Sigmoid colon (tissue), 3 donors: ENCODE measurements around the gene TMOD2.

ENCODE experiments used
- POLR2A ChIP-seq, 2 donors: fragments of 450-650 bp; IDR thresholded peaks; one replicate each; pipeline ENCODE4 v1.6.1; 2016; ENCODE audit warnings: antibody characterized with exemption in 2 of 2, mild to moderate bottlenecking in 2 of 2, moderate library complexity in 2 of 2
- TF ChIP-seq, protein P1 (sequence below), 4 experiments: fragments of 450-650 bp in 3 of 4; fragments of 200-600 bp in 1 of 4; IDR thresholded peaks; one replicate each; pipeline ENCODE4 v1.5.1; 2016 to 2019; ENCODE audit warnings: antibody characterized with exemption in 4 of 4, mild to moderate bottlenecking in 3 of 4, moderate library complexity in 2 of 4

DNA sequence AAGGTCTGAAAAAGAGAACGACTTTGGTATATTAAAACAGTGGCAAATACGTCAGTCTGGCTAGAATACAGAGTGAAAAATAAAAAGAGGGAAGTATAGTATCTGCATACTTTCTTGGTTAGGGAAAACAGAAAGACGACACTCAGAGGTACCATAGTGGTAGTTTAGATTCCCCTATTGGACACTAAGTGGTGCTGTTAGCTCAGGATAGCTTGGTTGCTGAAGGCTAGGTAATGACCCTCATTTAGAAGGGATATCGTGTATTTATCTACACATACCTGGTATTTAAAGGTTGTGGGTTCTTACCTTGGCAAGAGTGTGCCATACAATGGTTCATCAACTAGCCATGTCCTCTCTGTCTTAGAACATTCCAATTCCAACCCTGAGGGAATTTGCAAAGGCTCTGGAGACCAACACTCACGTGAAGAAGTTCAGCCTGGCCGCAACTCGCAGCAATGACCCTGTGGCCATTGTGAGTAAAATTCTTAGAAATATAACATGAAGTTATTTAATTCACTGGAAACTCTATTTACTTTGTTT lies 31.0 kb downstream of the TMOD2 start:
- TF ChIP-seq, protein P1, sequence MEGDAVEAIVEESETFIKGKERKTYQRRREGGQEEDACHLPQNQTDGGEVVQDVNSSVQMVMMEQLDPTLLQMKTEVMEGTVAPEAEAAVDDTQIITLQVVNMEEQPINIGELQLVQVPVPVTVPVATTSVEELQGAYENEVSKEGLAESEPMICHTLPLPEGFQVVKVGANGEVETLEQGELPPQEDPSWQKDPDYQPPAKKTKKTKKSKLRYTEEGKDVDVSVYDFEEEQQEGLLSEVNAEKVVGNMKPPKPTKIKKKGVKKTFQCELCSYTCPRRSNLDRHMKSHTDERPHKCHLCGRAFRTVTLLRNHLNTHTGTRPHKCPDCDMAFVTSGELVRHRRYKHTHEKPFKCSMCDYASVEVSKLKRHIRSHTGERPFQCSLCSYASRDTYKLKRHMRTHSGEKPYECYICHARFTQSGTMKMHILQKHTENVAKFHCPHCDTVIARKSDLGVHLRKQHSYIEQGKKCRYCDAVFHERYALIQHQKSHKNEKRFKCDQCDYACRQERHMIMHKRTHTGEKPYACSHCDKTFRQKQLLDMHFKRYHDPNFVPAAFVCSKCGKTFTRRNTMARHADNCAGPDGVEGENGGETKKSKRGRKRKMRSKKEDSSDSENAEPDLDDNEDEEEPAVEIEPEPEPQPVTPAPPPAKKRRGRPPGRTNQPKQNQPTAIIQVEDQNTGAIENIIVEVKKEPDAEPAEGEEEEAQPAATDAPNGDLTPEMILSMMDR (IDR thresholded peaks at IDR 0.05) = no peak
- no peak for TF ChIP-seq POLR2A (IDR thresholded peaks at IDR 0.05)
